ENCODE results near the gene RRP1B.

Gene RRP1B

GRCh38 chr21:43701936-43702784 lies 42.8 kb downstream of the RRP1B start:
- TF ChIP-seq CTCF (IDR thresholded peaks at IDR 0.05; ENCODE audit: borderline replicate concordance, extremely low read depth, low read length, poor library complexity, severe bottlenecking) (no peak), EZH2 (IDR thresholded peaks at IDR 0.05; ENCODE audit: borderline replicate concordance, low read depth, low read length, severe bottlenecking) (no peak)
- Histone ChIP-seq H3K4me1 (ENCODE audit: insufficient read depth, low read length) (no peaks in the 10 kb centered on the region), H3K27ac (ENCODE audit: low read length) (no peak overlapping the region), H4K20me1 (ENCODE audit: insufficient read depth, low read length) (no peaks in the 10 kb centered on the region), H3K9ac (ENCODE audit: low read depth, low read length) (no peak overlapping the region), H2AFZ (ENCODE audit: low read depth, low read length) (no peak overlapping the region), H3K79me2 (ENCODE audit: insufficient read depth, low read length) (no peaks in the 10 kb centered on the region), H3K27me3 (ENCODE audit: insufficient read depth, low read length, poor library complexity) (no peaks in the 10 kb centered on the region), H3K36me3 (ENCODE audit: insufficient read depth, low read length) (no peaks in the 10 kb centered on the region), H3K4me3 (ENCODE audit: low read depth in 1 of 2, low read length in 2 of 2) (no peak overlapping the region), H3K9me3 (ENCODE audit: insufficient read depth, low read length, severe bottlenecking) (no peaks in the 10 kb centered on the region), H3K4me2 (ENCODE audit: insufficient read depth, low read length) (no peak overlapping the region)
- ATAC-seq (ENCODE audit: insufficient read depth, low read depth) (no peak), DNase-seq (no peak)

GRCh38 chr21:43702785-43703034 lies 43.4 kb downstream of the RRP1B start:
- Histone ChIP-seq H3K27ac (ENCODE audit: low read length) (no peak overlapping the region), H3K9ac (ENCODE audit: low read depth, low read length) (no peak overlapping the region)
- no peak for ATAC-seq (ENCODE audit: insufficient read depth, low read depth)

GRCh38 chr21:43703035-43703880 lies 43.9 kb downstream of the RRP1B start:
- H3K9ac ChIP-seq (ENCODE audit: low read depth, low read length) = no peak overlapping the region
- H4K20me1 ChIP-seq (ENCODE audit: insufficient read depth, low read length) = no peaks in the 10 kb centered on the region
- H3K4me1 ChIP-seq (ENCODE audit: insufficient read depth, low read length) = no peaks in the 10 kb centered on the region
- no peak overlapping the region for H2AFZ ChIP-seq (ENCODE audit: low read depth, low read length)
- H3K4me2 ChIP-seq (ENCODE audit: insufficient read depth, low read length) = no peak overlapping the region
- H3K9me3 ChIP-seq (ENCODE audit: insufficient read depth, low read length, severe bottlenecking) = no peaks in the 10 kb centered on the region
- H3K4me3 ChIP-seq (ENCODE audit: low read depth in 1 of 2, low read length in 2 of 2) = no peak overlapping the region
- H3K36me3 ChIP-seq (ENCODE audit: insufficient read depth, low read length) = no peaks in the 10 kb centered on the region
- DNase-seq = no peak
- no peaks in the 10 kb centered on the region for H3K79me2 ChIP-seq (ENCODE audit: insufficient read depth, low read length)
- no peak for ATAC-seq (ENCODE audit: insufficient read depth, low read depth)
- H3K27me3 ChIP-seq (ENCODE audit: insufficient read depth, low read length, poor library complexity) = no peaks in the 10 kb centered on the region
- no peak overlapping the region for H3K27ac ChIP-seq (ENCODE audit: low read length)
- TF ChIP-seq EZH2 (IDR thresholded peaks at IDR 0.05; ENCODE audit: borderline replicate concordance, low read depth, low read length, severe bottlenecking) (no peak), CTCF (IDR thresholded peaks at IDR 0.05; ENCODE audit: borderline replicate concordance, extremely low read depth, low read length, poor library complexity, severe bottlenecking) (no peak)

More at GRCh38 chr21:43702785-43703034, 43.4 kb downstream of the RRP1B start:
- no peak for DNase-seq
- Histone ChIP-seq H4K20me1 (ENCODE audit: insufficient read depth, low read length) (no peaks in the 10 kb centered on the region), H3K4me1 (ENCODE audit: insufficient read depth, low read length) (no peaks in the 10 kb centered on the region), H3K79me2 (ENCODE audit: insufficient read depth, low read length) (no peaks in the 10 kb centered on the region), H3K36me3 (ENCODE audit: insufficient read depth, low read length) (no peaks in the 10 kb centered on the region), H3K27me3 (ENCODE audit: insufficient read depth, low read length, poor library complexity) (no peaks in the 10 kb centered on the region), H3K4me2 (ENCODE audit: insufficient read depth, low read length) (no peak overlapping the region), H2AFZ (ENCODE audit: low read depth, low read length) (no peak overlapping the region), H3K4me3 (ENCODE audit: low read depth in 1 of 2, low read length in 2 of 2) (no peak overlapping the region), H3K9me3 (ENCODE audit: insufficient read depth, low read length, severe bottlenecking) (no peaks in the 10 kb centered on the region)
- TF ChIP-seq EZH2 (IDR thresholded peaks at IDR 0.05; ENCODE audit: borderline replicate concordance, low read depth, low read length, severe bottlenecking) (no peak), CTCF (IDR thresholded peaks at IDR 0.05; ENCODE audit: borderline replicate concordance, extremely low read depth, low read length, poor library complexity, severe bottlenecking) (no peak)
